GM19193 (cell line): ENCODE results near the gene NTSR1.

Experiments
- POLR2A ChIP-seq: IDR thresholded peaks from 4 replicates; pipeline ENCODE4 v1.6.1; 2011; ENCODE audit not compliant: insufficient read depth, insufficient read length; ENCODE audit errors: extremely low read depth

Gene NTSR1

GRCh38 chr20:62708591-62709536 is at the start of gene NTSR1:
TSS of gene NTSR1 (plus strand) at chr20:62708836. CDS start at chr20:62709208, 372 bp downstream.
- TF ChIP-seq POLR2A = no peak

- no peak for TF ChIP-seq POLR2A
Observed at GRCh38 chr20:62659488-62660239, 49.0 kb upstream of the NTSR1 start.

GRCh38 chr20:62660240-62660615 is 48.4 kb upstream of the NTSR1 start:
- TF ChIP-seq POLR2A = no peak

- no peak for TF ChIP-seq POLR2A
Observed at GRCh38 chr20:62660768-62661167, 47.9 kb upstream of the NTSR1 start.

GRCh38 chr20:62661647-62662046 is 47.0 kb upstream of the NTSR1 start:
- no peak for TF ChIP-seq POLR2A

GRCh38 chr20:62662422-62662821 is 46.2 kb upstream of the NTSR1 start:
- TF ChIP-seq POLR2A = no peak

- TF ChIP-seq POLR2A = no peak
Observed at GRCh38 chr20:62663145-62664018, 45.3 kb upstream of the NTSR1 start.

- no peak for TF ChIP-seq POLR2A
Observed at GRCh38 chr20:62664019-62664971, 44.3 kb upstream of the NTSR1 start.

GRCh38 chr20:62665153-62665754 is 43.4 kb upstream of the NTSR1 start:
- no peak for TF ChIP-seq POLR2A

- TF ChIP-seq POLR2A = no peak
Observed at GRCh38 chr20:62665826-62666735, 42.6 kb upstream of the NTSR1 start.

GRCh38 chr20:62666736-62667529 is 41.7 kb upstream of the NTSR1 start:
- no peak for TF ChIP-seq POLR2A

GRCh38 chr20:62667530-62668440 is 40.9 kb upstream of the NTSR1 start:
- TF ChIP-seq POLR2A = no peak
